Measurements from ENCODE around the gene GRM7.

- TF ChIP-seq CTCF (IDR thresholded peaks at IDR 0.05) (no peak), POLR2A (IDR thresholded peaks at IDR 0.05) (no peak)
Measured at GRCh38 chr3:7195934-7196333, 335.0 kb downstream of the GRM7 start.
